DMS79 treated with DMSO at 0.1 percent for 48 hours (cell line): Measurements from ENCODE around the gene SPOCK2.
"Not testable (repeated sequence)": the region's sequence is repeated elsewhere in the genome, so short reads cannot be mapped to it uniquely, and the experiment has no call there.

Source experiments
- DNase-seq: peaks from one replicate; lab custom pipeline; 2025; lab: John Stamatoyannopoulos, UW

The SPOCK2 gene

GRCh38 chr10:72087969-72088888 lies at the start of gene SPOCK2:
SPOCK2 (minus strand) TSS chr10:72088551; CDS start chr10:72088328, 223 bp downstream.
- DNase-seq: no peak

GRCh38 chr10:72137583-72137982 lies 49.2 kb upstream of the SPOCK2 start:
- no peak for DNase-seq

GRCh38 chr10:72136225-72136624 lies 47.9 kb upstream of the SPOCK2 start:
- DNase-seq: not testable (repeated sequence)

GRCh38 chr10:72134785-72135767 lies 46.7 kb upstream of the SPOCK2 start:
- DNase-seq: no peak

- no peak for DNase-seq
Observed at GRCh38 chr10:72133517-72133916, 45.2 kb upstream of the SPOCK2 start.

- no peak for DNase-seq
Observed at GRCh38 chr10:72132854-72133253, 44.5 kb upstream of the SPOCK2 start.

- DNase-seq: no peak
Observed at GRCh38 chr10:72127571-72127970, 39.2 kb upstream of the SPOCK2 start.

GRCh38 chr10:72126872-72127232 lies 38.5 kb upstream of the SPOCK2 start:
- DNase-seq: no peak

GRCh38 chr10:72126184-72126871 lies 38.0 kb upstream of the SPOCK2 start:
- no peak for DNase-seq

- no peak for DNase-seq
Observed at GRCh38 chr10:72124989-72125388, 36.6 kb upstream of the SPOCK2 start.

GRCh38 chr10:72124381-72124780 lies 36.0 kb upstream of the SPOCK2 start:
- DNase-seq: no peak

GRCh38 chr10:72123616-72124015 lies 35.3 kb upstream of the SPOCK2 start:
- no peak for DNase-seq

GRCh38 chr10:72122221-72122620 lies 33.9 kb upstream of the SPOCK2 start:
- DNase-seq: no peak

- no peak for DNase-seq
Observed at GRCh38 chr10:72121389-72121788, 33.0 kb upstream of the SPOCK2 start.

- no peak for DNase-seq
Observed at GRCh38 chr10:72116372-72116771, 28.0 kb upstream of the SPOCK2 start.

GRCh38 chr10:72114706-72115450 lies 26.5 kb upstream of the SPOCK2 start:
- no peak for DNase-seq

- no peak for DNase-seq
Observed at GRCh38 chr10:72110673-72111401, 22.5 kb upstream of the SPOCK2 start.

- no peak for DNase-seq
Observed at GRCh38 chr10:72109636-72110157, 21.3 kb upstream of the SPOCK2 start.

- no peak for DNase-seq
Observed at GRCh38 chr10:72108830-72109635, 20.7 kb upstream of the SPOCK2 start.

GRCh38 chr10:72108004-72108370 lies 19.6 kb upstream of the SPOCK2 start:
- DNase-seq: not testable (repeated sequence)
